PC-3 (cell line): ENCODE measurements around the gene FNBP1L. TPM values are rescaled to one million over a fixed set of nuclear protein-coding genes. Genes with fewer than 3 reads are reported as not detected.

Source experiments
- ATAC-seq: fragments of 200-7000 bp; cut with Tn5 transposase; 2 replicates; pipeline ENCODE4 v1.9.1; 2020; ENCODE audit warnings: mild to moderate bottlenecking, moderate library complexity
- BruUV-seq: library from RNA; stranded (reverse); fragments of 400-500 nt; replicated peaks from 2 replicates; lab custom pipeline; 2021; lab: Mats Ljungman, UMichigan
- CTCF ChIA-PET: fragments of 300-600 bp; sonication (Branson Sonifier 250); formaldehyde crosslinking; loops from one replicate; lab custom pipeline; 2022; ENCODE audit warnings: antibody characterized with exemption; lab: Charles Lee
- POLR2A ChIA-PET: fragments of 300-600 bp; sonication (Branson Sonifier 250); formaldehyde crosslinking; loops from one replicate; lab custom pipeline; 2022; ENCODE audit warnings: antibody characterized with exemption; ENCODE audit not compliant: unreplicated experiment; lab: Charles Lee
- DNase-seq: peaks from one replicate; pipeline ENCODE4 v3.0.0-alpha.2; 2015
- H2AFZ ChIP-seq: fragments of 300-600 bp; sonication (generic); 2 replicates; pipeline ENCODE4 v1.6.0; 2016; ENCODE audit warnings: antibody characterized with exemption, low read length
- H3F3A ChIP-seq: fragments of 300-600 bp; sonication (generic); one replicate; pipeline ENCODE4 v1.6.0; 2017; ENCODE audit warnings: antibody characterized with exemption, low read length, control low read depth, mild to moderate bottlenecking; ENCODE audit not compliant: unreplicated experiment
- H3K27ac ChIP-seq: fragments of 300-600 bp; sonication (generic); 2 replicates; pipeline ENCODE4 v1.5.1; 2016; ENCODE audit warnings: mild to moderate bottlenecking, low read length
- H3K27me3 ChIP-seq: fragments of 300-600 bp; sonication (generic); 2 replicates; pipeline ENCODE4 v1.6.1; 2016; ENCODE audit warnings: low read length, mixed read lengths
- H3K36me3 ChIP-seq: fragments of 300-600 bp; sonication (generic); 2 replicates; pipeline ENCODE4 v1.6.1; 2016; ENCODE audit warnings: low read depth, mixed run types, low read length, mixed read lengths
- H3K4me1 ChIP-seq: fragments of 300-600 bp; sonication (generic); 2 replicates; pipeline ENCODE4 v1.5.1; 2016; ENCODE audit warnings: low read length; ENCODE audit not compliant: insufficient read depth
- H3K4me2 ChIP-seq: fragments of 300-600 bp; sonication (generic); 2 replicates; pipeline ENCODE4 v1.6.0; 2016; ENCODE audit warnings: low read length
- H3K4me3 ChIP-seq: fragments of 300-600 bp; sonication (generic); 2 replicates; pipeline ENCODE4 v1.5.1; 2016; ENCODE audit warnings: mild to moderate bottlenecking, low read length, mixed read lengths
- H3K79me2 ChIP-seq: fragments of 300-600 bp; sonication (generic); 2 replicates; pipeline ENCODE4 v1.6.1; 2017; ENCODE audit warnings: low read length, mixed read lengths
- H3K9ac ChIP-seq: fragments of 300-600 bp; sonication (generic); 2 replicates; pipeline ENCODE4 v1.6.0; 2016; ENCODE audit warnings: mild to moderate bottlenecking, low read length
- H3K9me2 ChIP-seq: fragments of 300-600 bp; sonication (generic); replicated peaks from 2 replicates; pipeline ENCODE4 v1.6.1; 2016; ENCODE audit warnings: mixed run types, low read length, mixed read lengths
- H3K9me3 ChIP-seq: fragments of 300-600 bp; sonication (generic); 2 replicates; pipeline ENCODE4 v1.6.1; 2016; ENCODE audit warnings: low read length, mixed read lengths
- H4K20me1 ChIP-seq: fragments of 300-600 bp; sonication (generic); 2 replicates; pipeline ENCODE4 v1.6.1; 2016; ENCODE audit warnings: low read length, mixed read lengths
- EZH2 ChIP-seq: fragments of 300-600 bp; sonication (generic); IDR thresholded peaks from one replicate; pipeline ENCODE4 v1.6.1; 2017; ENCODE audit warnings: antibody characterized with exemption, mild to moderate bottlenecking, low read length; ENCODE audit not compliant: unreplicated experiment
- EZH2phosphoT487 ChIP-seq: fragments of 300-600 bp; sonication (generic); IDR thresholded peaks from 2 replicates; pipeline ENCODE4 v1.6.1; 2018; ENCODE audit warnings: mild to moderate bottlenecking, antibody characterized with exemption, low read length, borderline replicate concordance
- intact Hi-C: fragments of 100-400 bp; cut with micrococcal nuclease; formaldehyde crosslinking; loops from 2 replicates; pipeline ENCODE4 v1.9.0; 2023
- total RNA-seq: library from RNA; depleted of rRNA; stranded (reverse); fragments of >200 nt; gene quantifications from 2 replicates; pipeline ENCODE4 v1.2.3, GENCODE V29; 2014
- TF ChIP-seq, protein P1 (sequence below): fragments of 300-600 bp; sonication (generic); conservative IDR thresholded peaks from 2 replicates; pipeline ENCODE4 v1.5.1; 2017; ENCODE audit warnings: antibody characterized with exemption, low read depth, mild to moderate bottlenecking, low read length

FNBP1L gene
- total RNA-seq, 1 experiment from 2014 or later: 28.3 TPM

DNA sequence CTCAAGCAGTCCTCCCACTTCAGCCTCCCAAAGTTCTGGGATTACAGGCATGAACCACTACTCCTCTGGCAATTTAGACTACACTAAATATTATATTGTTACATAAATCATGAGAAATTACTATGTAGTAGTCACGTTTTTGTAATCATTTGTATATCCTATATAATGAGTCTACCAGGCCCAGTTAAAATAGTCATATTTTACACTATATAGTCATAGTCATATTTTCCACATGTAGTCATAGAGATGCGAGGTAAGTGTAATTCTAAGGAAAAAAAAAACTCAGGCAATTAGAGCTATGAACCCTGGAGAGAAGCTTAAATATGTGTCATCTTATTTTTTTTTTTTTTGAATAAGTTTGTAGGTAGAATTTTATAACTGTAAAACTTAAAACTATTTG, 90.0 kb downstream of the FNBP1L start:
- Histone ChIP-seq H3K4me1 (no peaks in the 10 kb centered on the region), H3K9ac (no peak overlapping the region), H2AFZ (no peak overlapping the region), H4K20me1 (no peaks in the 10 kb centered on the region), H3K4me2 (no peak overlapping the region), H3K9me2 (no peaks in the 10 kb centered on the region), H3K27me3 (no peaks in the 10 kb centered on the region), H3K9me3 (no peaks in the 10 kb centered on the region), H3K36me3 (peaks cover 12% of the 10 kb centered on the region; the same call in 1 of the 2 replicates), H3K27ac (no peak overlapping the region), H3K4me3 (no peak overlapping the region), H3K79me2 (no peaks in the 10 kb centered on the region), H3F3A (peaks cover 3% of the 10 kb centered on the region)
- DNase-seq: no peak
- no peak for ATAC-seq
- ChIA-PET POLR2A (no interaction called here), CTCF (no interaction called here)
- TF ChIP-seq, protein P1, sequence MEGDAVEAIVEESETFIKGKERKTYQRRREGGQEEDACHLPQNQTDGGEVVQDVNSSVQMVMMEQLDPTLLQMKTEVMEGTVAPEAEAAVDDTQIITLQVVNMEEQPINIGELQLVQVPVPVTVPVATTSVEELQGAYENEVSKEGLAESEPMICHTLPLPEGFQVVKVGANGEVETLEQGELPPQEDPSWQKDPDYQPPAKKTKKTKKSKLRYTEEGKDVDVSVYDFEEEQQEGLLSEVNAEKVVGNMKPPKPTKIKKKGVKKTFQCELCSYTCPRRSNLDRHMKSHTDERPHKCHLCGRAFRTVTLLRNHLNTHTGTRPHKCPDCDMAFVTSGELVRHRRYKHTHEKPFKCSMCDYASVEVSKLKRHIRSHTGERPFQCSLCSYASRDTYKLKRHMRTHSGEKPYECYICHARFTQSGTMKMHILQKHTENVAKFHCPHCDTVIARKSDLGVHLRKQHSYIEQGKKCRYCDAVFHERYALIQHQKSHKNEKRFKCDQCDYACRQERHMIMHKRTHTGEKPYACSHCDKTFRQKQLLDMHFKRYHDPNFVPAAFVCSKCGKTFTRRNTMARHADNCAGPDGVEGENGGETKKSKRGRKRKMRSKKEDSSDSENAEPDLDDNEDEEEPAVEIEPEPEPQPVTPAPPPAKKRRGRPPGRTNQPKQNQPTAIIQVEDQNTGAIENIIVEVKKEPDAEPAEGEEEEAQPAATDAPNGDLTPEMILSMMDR: no peak
- TF ChIP-seq EZH2 (no peak), EZH2phosphoT487 (no peak)
- BruUV-seq: no TSS peak
- intact Hi-C loops: no loop called here

DNA sequence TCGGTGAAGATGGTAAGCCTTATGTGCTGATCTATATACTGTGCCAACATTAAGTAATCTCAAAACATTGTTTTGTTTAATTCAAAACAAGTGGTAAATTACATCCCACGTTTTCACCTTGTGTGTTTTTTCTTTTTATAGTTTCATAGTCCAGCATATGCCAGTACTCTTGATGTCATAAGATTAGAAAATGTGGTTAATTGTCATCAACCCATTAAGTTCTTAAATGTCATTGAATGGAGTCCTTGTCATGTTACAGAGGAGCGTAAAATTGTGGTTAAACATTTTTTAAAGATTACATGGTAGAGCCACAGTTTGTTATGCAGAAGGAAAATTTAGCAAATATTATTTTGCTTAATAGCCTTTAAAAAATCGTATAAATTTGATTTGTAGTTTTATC, 93.1 kb downstream of the FNBP1L start:
- Histone ChIP-seq H3K9ac (no peak overlapping the region), H4K20me1 (no peaks in the 10 kb centered on the region), H3K9me3 (no peaks in the 10 kb centered on the region), H3F3A (no peaks in the 10 kb centered on the region), H3K36me3 (peaks cover 3% of the 10 kb centered on the region; the same call in 1 of the 2 replicates), H3K79me2 (no peaks in the 10 kb centered on the region), H3K27ac (no peak overlapping the region), H3K4me1 (no peaks in the 10 kb centered on the region), H3K4me2 (no peak overlapping the region), H2AFZ (no peak overlapping the region), H3K4me3 (no peak overlapping the region), H3K27me3 (no peaks in the 10 kb centered on the region), H3K9me2 (no peaks in the 10 kb centered on the region)
- DNase-seq (no peak), ATAC-seq (no peak)
- BruUV-seq: no TSS peak
- no peak for TF ChIP-seq EZH2
- TF ChIP-seq EZH2phosphoT487: no peak
- TF ChIP-seq, protein P1: no peak
- intact Hi-C loops: no loop called here
- ChIA-PET CTCF (no interaction called here), POLR2A (no interaction called here)

DNA sequence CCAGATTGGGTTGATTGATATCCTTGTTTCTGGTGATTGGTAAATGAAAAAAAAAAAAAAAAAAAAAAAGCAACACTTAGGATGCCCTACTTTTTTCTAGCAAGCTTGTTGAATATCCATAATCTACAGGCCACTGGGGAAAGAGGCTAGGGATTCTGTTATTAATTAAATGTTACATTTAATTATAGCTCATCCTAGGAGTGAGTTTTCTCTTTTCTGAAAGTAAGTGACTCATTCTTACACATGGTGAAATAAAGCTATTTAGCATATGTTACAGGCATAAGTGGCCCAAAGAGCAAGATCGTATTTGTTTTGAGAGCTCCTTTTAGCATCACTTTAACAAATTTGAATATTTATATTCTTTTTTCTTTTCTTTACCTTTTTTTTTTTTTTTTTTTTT, 94.5 kb downstream of the FNBP1L start:
- H2AFZ ChIP-seq: no peak overlapping the region
- H3K4me2 ChIP-seq: no peak overlapping the region
- DNase-seq (no peak), ATAC-seq (no peak)
- H3K9me3 ChIP-seq: no peaks in the 10 kb centered on the region
- H3K9ac ChIP-seq: no peak overlapping the region
- no peaks in the 10 kb centered on the region for H4K20me1 ChIP-seq
- H3K4me1 ChIP-seq: no peaks in the 10 kb centered on the region
- no peak overlapping the region for H3K27ac ChIP-seq
- ChIA-PET CTCF (no interaction called here), POLR2A (interaction anchor here (0.8 kb wide), 1 partner anchor 10 kb away, joined by 19 read pairs; no protein-coding TSS in a partner anchor)
- intact Hi-C loops: no loop called here
- peaks cover 3% of the 10 kb centered on the region; the same call in 1 of the 2 replicates for H3K36me3 ChIP-seq
- no peaks in the 10 kb centered on the region for H3K27me3 ChIP-seq
- no TSS peak for BruUV-seq
- no peaks in the 10 kb centered on the region for H3F3A ChIP-seq
- H3K79me2 ChIP-seq: no peaks in the 10 kb centered on the region
- no peak overlapping the region for H3K4me3 ChIP-seq
- TF ChIP-seq EZH2phosphoT487: no peak
- TF ChIP-seq EZH2: no peak
- TF ChIP-seq, protein P1: no peak
- no peaks in the 10 kb centered on the region for H3K9me2 ChIP-seq
